ENCODE data around the gene ARMC2.

Gene ARMC2

DNA sequence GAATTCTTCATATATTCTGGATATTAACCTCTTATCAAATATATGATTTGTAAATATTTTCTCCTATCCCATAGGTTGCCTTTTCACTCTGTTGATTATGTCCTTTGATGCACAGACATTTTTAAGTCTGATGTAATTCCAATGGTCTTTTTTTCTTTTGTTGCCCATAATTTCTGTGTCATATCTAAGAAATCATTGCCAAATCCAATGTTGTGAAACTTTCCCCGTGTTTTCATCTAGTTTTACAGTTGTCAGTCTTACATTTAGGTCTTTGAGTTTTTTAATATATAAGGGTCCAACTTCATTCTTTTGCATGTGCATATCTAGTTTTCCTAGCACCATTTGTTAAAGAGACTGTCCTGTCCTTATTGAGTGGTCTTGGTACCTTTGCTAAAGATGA, 134.9 kb downstream of the ARMC2 start:
- H3K9ac ChIP-seq (ENCODE audit: low read depth, low read length, poor library complexity, severe bottlenecking) = no peak overlapping the region
- no peaks in the 10 kb centered on the region for H3K79me2 ChIP-seq (ENCODE audit: insufficient read depth, low read length)
- H3K4me2 ChIP-seq (ENCODE audit: low read depth, low read length, poor library complexity, severe bottlenecking) = no peak overlapping the region
- no peaks in the 10 kb centered on the region; the same call in 1 of the 2 replicates for H3F3A ChIP-seq (ENCODE audit: low read depth)
- H4K20me1 ChIP-seq (ENCODE audit: insufficient read depth, low read length, poor library complexity, severe bottlenecking) = no peaks in the 10 kb centered on the region
- peaks cover 14% of the 10 kb centered on the region for H3K4me1 ChIP-seq (ENCODE audit: insufficient read depth, low read length, poor library complexity, severe bottlenecking)
- H3K4me3 ChIP-seq (ENCODE audit: low read length, poor library complexity, severe bottlenecking) = no peak overlapping the region
- no peaks in the 10 kb centered on the region for H3K9me2 ChIP-seq (replicated peaks; ENCODE audit: low read depth, low read length)
- no peaks in the 10 kb centered on the region for H3K27me3 ChIP-seq (ENCODE audit: insufficient read depth, low read length, poor library complexity, severe bottlenecking)
- peaks cover 3% of the 10 kb centered on the region; the same call in 1 of the 2 replicates for H3K9me3 ChIP-seq (ENCODE audit: insufficient read depth, low read depth, low read length)
- H3K36me3 ChIP-seq (ENCODE audit: insufficient read depth, low read length) = peaks cover 10% of the 10 kb centered on the region; the same call in 1 of the 2 replicates
- no peak overlapping the region for H2AFZ ChIP-seq (ENCODE audit: low read length)
- no peak for TF ChIP-seq EZH2phosphoT487 (IDR thresholded peaks at IDR 0.05; ENCODE audit: borderline replicate concordance)
- TF ChIP-seq, protein P1, sequence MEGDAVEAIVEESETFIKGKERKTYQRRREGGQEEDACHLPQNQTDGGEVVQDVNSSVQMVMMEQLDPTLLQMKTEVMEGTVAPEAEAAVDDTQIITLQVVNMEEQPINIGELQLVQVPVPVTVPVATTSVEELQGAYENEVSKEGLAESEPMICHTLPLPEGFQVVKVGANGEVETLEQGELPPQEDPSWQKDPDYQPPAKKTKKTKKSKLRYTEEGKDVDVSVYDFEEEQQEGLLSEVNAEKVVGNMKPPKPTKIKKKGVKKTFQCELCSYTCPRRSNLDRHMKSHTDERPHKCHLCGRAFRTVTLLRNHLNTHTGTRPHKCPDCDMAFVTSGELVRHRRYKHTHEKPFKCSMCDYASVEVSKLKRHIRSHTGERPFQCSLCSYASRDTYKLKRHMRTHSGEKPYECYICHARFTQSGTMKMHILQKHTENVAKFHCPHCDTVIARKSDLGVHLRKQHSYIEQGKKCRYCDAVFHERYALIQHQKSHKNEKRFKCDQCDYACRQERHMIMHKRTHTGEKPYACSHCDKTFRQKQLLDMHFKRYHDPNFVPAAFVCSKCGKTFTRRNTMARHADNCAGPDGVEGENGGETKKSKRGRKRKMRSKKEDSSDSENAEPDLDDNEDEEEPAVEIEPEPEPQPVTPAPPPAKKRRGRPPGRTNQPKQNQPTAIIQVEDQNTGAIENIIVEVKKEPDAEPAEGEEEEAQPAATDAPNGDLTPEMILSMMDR (conservative IDR thresholded peaks at IDR 0.05; ENCODE audit: low read length) = no peak

GRCh38 chr6:108985301-108985700, 137.1 kb downstream of the ARMC2 start:
- Histone ChIP-seq H3K4me3 (ENCODE audit: low read length, poor library complexity, severe bottlenecking) (no peak overlapping the region), H2AFZ (ENCODE audit: low read length) (no peak overlapping the region), H3K27me3 (ENCODE audit: insufficient read depth, low read length, poor library complexity, severe bottlenecking) (no peaks in the 10 kb centered on the region), H3K9ac (ENCODE audit: low read depth, low read length, poor library complexity, severe bottlenecking) (no peak overlapping the region), H3K9me3 (ENCODE audit: insufficient read depth, low read depth, low read length) (peaks cover 3% of the 10 kb centered on the region; the same call in 1 of the 2 replicates), H3F3A (ENCODE audit: low read depth) (no peaks in the 10 kb centered on the region; the same call in 1 of the 2 replicates), H3K9me2 (replicated peaks; ENCODE audit: low read depth, low read length) (no peaks in the 10 kb centered on the region), H3K79me2 (ENCODE audit: insufficient read depth, low read length) (no peaks in the 10 kb centered on the region), H3K4me1 (ENCODE audit: insufficient read depth, low read length, poor library complexity, severe bottlenecking) (peaks cover 14% of the 10 kb centered on the region), H4K20me1 (ENCODE audit: insufficient read depth, low read length, poor library complexity, severe bottlenecking) (no peaks in the 10 kb centered on the region), H3K36me3 (ENCODE audit: insufficient read depth, low read length) (peaks cover 26% of the 10 kb centered on the region), H3K4me2 (ENCODE audit: low read depth, low read length, poor library complexity, severe bottlenecking) (no peak overlapping the region)
- TF ChIP-seq, protein P1 (conservative IDR thresholded peaks at IDR 0.05; ENCODE audit: low read length) = no peak
- no peak for TF ChIP-seq EZH2phosphoT487 (IDR thresholded peaks at IDR 0.05; ENCODE audit: borderline replicate concordance)

- Histone ChIP-seq H3F3A (ENCODE audit: low read depth) (no peaks in the 10 kb centered on the region; the same call in 1 of the 2 replicates), H3K4me2 (ENCODE audit: low read depth, low read length, poor library complexity, severe bottlenecking) (no peak overlapping the region)
Observed at GRCh38 chr6:108987156-108987555, 138.9 kb downstream of the ARMC2 start.

More at GRCh38 chr6:108987156-108987555, 138.9 kb downstream of the ARMC2 start:
- H3K9me2 ChIP-seq (replicated peaks; ENCODE audit: low read depth, low read length) = no peaks in the 10 kb centered on the region
- H2AFZ ChIP-seq (ENCODE audit: low read length) = no peak overlapping the region
- H4K20me1 ChIP-seq (ENCODE audit: insufficient read depth, low read length, poor library complexity, severe bottlenecking) = no peaks in the 10 kb centered on the region
- TF ChIP-seq, protein P1 (conservative IDR thresholded peaks at IDR 0.05; ENCODE audit: low read length) = no peak
- TF ChIP-seq EZH2phosphoT487 (IDR thresholded peaks at IDR 0.05; ENCODE audit: borderline replicate concordance) = no peak
- no peaks in the 10 kb centered on the region for H3K27me3 ChIP-seq (ENCODE audit: insufficient read depth, low read length, poor library complexity, severe bottlenecking)
- H3K9ac ChIP-seq (ENCODE audit: low read depth, low read length, poor library complexity, severe bottlenecking) = no peak overlapping the region
- H3K79me2 ChIP-seq (ENCODE audit: insufficient read depth, low read length) = no peaks in the 10 kb centered on the region
- peaks cover 37% of the 10 kb centered on the region for H3K36me3 ChIP-seq (ENCODE audit: insufficient read depth, low read length)
- no peak overlapping the region for H3K4me3 ChIP-seq (ENCODE audit: low read length, poor library complexity, severe bottlenecking)
- H3K9me3 ChIP-seq (ENCODE audit: insufficient read depth, low read depth, low read length) = peaks cover 3% of the 10 kb centered on the region; the same call in 1 of the 2 replicates
- H3K4me1 ChIP-seq (ENCODE audit: insufficient read depth, low read length, poor library complexity, severe bottlenecking) = peaks cover 14% of the 10 kb centered on the region
